ENCODE data around the gene THSD4.

The THSD4 gene

DNA sequence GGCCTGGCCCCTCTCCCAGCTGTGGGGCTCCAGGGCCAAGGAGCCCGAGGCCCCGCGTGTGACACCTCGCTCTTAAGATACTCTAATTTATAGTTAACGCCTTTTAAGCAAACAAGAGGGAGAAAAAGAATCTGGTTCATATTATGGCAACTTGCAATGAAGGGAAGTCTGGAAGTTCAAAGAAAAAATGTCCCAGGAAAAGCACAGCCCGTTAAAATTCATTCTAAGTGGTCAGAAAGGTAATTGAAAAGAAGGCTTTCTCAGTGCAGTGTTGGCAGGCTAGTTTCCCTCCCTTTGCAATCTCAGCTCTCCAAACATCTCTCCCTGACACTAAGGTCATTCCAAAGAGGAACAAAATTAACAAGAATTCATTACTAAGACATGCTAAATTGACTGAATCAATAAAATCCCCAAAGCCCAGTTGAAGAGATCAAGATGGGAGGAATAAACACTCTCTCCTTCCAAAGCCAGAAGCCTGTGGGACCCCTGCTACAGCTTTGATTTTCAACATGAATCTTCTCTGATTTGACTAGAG is 339.3 kb downstream of the THSD4 start:
- DNase-seq (ENCODE audit: low spot score), result no peak

- DNase-seq (ENCODE audit: low spot score), result no peak
Observed at GRCh38 chr15:71455107-71455506, 339.8 kb downstream of the THSD4 start.

GRCh38 chr15:71455878-71456277 is 340.6 kb downstream of the THSD4 start:
- no peak for DNase-seq (ENCODE audit: low spot score)

DNA sequence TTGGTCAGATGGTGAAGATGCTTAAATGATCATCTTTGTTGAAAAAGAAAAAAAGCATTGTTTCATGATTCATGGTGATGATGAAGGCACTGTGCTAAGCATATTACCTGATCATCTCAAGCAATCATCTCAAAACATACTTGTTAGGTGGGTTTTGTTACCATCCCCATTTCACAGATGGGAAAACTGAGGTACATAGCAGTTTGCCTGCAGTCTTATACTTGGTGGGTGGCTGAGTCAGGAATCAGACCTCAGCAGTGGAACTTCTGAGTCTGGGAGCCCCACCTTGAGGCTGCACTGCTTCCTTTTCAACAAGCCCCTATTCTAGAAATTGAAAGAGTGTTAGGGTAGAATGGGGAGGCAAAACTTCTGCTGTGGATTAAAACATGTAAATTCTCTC is 341.1 kb downstream of the THSD4 start:
- no peak for DNase-seq (ENCODE audit: low spot score)

GRCh38 chr15:71456811-71457210 is 341.5 kb downstream of the THSD4 start:
- no peak for DNase-seq (ENCODE audit: low spot score)

DNA sequence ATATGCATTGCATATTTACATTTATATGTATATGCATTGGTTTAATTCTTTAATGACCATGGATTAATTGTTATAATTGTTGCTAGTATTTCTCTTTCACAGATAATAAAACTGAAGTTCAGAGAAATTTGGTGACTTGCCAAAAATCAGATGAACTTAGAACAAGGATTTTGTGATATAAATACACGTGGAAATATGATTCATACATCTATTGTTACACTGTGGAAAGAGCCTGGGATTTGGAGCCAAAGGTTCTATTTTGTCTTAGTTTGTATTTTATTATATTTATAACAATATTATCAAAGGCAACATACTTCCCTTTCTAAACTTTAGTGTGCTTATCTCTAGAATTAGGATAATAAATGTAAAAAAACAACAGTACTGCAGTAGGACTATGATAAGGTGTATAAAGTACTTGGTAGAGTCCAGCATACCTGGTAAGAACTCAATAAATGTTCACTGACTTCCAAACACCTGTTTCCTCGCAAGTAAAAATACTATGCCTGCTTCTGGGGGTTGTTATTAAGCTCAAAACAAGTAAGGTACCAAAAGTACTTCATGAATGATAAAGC is 342.9 kb downstream of the THSD4 start:
- no peak for DNase-seq (ENCODE audit: low spot score)

DNA sequence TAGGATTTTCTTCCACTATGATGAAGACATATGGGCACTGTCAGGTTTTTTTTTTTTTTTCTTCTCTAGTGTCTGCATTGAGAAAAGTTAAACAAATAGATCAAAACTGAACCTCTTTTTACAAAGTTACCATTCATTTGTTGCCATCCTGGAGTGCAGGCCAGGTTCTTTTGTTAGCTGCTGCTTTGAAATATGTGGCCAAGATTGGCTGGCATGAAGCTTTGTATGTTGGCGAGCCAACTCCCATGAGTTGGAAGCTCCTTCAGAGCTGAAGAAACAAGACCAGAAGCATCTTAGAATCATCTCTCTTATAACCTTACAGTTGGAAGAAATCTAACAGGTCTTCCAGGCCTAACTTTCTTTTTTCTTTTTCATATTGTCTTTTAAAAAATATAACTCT is 346.5 kb downstream of the THSD4 start:
- no peak for DNase-seq (ENCODE audit: low spot score)

DNA sequence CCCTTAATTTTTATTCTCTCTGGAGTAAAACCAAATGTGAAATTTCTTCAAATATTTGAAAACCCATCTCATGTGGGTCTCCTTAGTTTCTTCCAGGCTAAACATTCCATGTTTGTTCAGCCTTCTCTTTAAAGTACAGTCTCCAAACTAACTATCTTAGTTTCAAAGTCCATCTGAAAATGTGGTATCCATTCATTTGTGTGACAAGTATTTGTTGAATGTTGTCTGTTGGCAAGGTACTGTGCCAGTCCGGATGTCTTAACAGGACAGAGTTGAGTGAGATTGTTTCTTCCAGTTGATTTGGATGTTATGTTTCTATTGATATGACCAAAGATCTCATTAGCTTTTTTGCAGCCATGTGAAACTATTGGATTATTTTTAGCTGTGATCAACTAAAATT is 347.4 kb downstream of the THSD4 start:
- no peak for DNase-seq (ENCODE audit: low spot score)

GRCh38 chr15:71463156-71463665 is 347.9 kb downstream of the THSD4 start:
- DNase-seq (ENCODE audit: low spot score), result no peak

- DNase-seq (ENCODE audit: low spot score), result no peak
Observed at GRCh38 chr15:71465131-71465955, 350.1 kb downstream of the THSD4 start.

GRCh38 chr15:71468715-71469114 is 353.4 kb downstream of the THSD4 start:
- no peak for DNase-seq (ENCODE audit: low spot score)

- no peak for DNase-seq (ENCODE audit: low spot score)
Observed at GRCh38 chr15:71469413-71469812, 354.1 kb downstream of the THSD4 start.

DNA sequence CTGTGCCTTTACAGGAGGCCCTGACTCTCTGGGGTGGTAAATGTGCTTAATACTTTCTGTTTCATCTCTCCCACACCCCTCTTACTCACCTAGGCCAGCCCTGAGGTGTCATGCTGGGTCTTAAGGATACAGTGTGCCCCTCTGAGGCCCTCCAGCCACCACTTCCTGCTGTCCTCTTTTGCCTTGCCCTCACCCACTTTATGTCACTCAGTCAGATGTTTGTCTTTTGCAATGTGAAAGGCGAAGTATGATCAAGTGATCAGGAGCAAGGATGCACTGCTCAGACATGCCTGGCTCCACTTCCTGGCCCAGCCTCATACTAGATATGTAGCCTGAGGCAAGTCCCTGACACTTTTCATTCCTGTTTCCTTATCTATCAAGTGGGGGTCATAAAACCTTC is 356.1 kb downstream of the THSD4 start:
- DNase-seq (ENCODE audit: low spot score), result no peak

GRCh38 chr15:71472566-71472965 is 357.3 kb downstream of the THSD4 start:
- no peak for DNase-seq (ENCODE audit: low spot score)

DNA sequence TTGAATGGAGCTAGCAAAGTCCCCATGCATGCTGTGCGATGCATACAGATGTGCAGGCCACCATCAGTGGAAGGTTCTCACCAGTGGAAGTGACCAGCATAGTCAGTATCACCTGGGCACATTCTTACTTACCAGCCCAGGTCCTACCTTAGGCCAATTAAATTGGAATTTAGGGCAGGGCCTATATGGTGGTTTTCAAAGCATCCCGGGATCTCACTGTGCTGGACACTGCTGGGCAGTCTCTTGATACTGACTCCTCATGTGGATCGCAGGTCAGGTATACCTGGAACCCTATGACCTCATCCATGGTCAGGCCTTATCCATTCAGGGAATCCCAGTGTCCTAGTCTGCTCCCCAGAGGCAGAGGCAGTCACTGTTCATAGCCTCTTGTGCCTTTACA is 358.5 kb downstream of the THSD4 start:
- DNase-seq (ENCODE audit: low spot score), result no peak

- no peak for DNase-seq (ENCODE audit: low spot score)
Observed at GRCh38 chr15:71476823-71477222, 361.6 kb downstream of the THSD4 start.

DNA sequence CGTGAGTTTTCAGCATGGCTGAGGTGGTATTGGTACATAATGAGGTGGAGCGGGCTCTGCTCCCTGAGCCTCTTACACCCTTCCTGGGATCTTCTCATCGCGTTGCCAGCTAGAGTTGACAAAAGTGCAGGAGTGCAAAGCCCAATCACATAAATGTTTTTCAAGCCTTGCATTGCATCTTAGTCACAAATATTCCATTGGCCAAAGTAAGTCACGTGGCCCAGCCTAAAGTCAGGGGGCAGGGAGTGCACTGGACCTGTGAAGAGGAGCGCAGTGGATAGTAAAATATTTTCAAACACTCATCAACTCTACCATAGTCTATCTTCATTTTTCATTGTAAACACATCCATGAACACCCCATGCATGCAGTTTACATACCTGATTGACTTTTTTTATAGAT is 365.3 kb downstream of the THSD4 start:
- no peak for DNase-seq (ENCODE audit: low spot score)

DNA sequence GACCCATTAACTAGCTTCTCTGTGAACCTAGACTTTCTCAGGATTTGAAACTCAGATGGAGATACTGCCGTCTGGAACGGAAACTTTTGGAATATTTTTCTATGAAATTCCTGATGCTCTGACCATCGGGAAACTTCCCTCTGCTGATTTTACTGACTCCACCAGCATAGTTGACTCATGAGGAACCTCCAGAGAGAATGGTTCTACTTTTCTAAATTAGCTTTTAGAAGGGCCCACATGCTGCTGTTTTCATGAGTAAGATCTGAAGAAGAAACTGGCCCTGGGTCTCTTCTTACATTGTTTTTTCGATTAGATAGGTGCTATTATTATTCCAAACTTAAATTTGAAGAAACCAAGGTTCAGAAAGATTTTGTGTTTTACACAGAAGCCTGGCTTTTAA is 368.8 kb downstream of the THSD4 start:
- DNase-seq (ENCODE audit: low spot score), result no peak

DNA sequence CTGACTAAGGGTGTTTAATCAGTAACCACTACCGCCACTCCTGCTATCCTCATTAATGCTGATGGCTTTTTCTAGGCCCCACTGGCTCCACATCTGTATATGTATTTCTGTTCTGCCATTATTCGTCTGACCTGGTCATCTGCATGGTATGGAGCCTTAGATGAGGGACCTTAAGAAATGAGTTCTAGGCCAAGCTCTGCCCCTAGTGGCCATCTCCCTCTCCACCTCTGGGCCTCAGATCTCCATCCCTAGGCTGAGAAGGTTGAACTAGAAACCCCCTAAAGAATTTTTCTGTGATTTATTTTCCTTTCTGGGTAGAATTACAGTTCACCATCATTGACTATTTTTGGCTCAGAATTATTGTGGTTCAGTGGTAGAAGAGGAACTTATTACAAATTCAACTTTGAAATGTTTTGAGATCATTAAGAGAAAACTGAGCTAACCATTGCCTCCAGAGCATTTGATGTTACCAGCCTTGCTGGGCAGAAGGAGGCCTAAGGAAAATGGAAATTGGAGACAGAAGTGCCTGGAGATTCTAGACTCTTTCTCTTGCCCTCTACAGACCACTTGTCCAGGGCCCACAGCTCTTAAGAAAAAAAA is 369.9 kb downstream of the THSD4 start:
- no peak for DNase-seq (ENCODE audit: low spot score)

DNA sequence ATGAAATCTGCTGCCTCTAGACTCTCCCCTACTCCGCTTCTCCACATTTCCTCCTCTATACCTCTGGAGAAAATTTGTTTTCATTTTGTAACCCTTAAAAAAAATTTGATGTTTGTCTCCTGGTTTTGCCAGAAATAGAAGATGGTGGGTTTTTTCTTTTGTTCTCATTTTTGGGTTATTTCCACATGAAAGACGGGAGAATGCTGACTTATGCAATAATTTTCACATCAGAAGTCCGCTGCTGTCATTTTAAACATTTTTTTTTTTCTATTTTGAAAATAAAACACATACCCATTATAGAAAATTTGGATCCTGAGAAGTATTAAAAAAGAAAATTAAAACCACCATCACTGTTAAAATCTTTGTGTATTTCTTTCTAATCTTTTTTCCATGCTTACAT is 374.3 kb downstream of the THSD4 start:
- no peak for DNase-seq (ENCODE audit: low spot score)

DNA sequence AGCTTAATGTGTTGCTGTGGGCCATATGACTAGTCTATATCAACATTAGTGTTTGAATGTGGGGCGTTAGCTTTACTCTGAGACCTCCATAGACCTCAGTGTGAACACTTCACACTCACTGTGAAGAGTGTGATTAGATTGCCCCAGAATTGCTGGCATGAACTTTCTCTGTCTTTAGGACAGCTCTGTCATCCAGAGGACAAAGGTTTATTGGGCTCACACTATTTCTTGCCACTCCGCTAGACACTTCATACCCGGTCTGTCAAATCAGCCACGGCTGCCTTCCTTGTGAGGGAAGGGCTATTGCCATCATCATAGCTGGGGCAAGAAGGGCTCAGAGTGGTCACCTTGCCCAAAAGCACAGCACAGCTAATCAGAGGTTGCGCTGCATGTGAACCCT is 378.3 kb downstream of the THSD4 start:
- no peak for DNase-seq (ENCODE audit: low spot score)

DNA sequence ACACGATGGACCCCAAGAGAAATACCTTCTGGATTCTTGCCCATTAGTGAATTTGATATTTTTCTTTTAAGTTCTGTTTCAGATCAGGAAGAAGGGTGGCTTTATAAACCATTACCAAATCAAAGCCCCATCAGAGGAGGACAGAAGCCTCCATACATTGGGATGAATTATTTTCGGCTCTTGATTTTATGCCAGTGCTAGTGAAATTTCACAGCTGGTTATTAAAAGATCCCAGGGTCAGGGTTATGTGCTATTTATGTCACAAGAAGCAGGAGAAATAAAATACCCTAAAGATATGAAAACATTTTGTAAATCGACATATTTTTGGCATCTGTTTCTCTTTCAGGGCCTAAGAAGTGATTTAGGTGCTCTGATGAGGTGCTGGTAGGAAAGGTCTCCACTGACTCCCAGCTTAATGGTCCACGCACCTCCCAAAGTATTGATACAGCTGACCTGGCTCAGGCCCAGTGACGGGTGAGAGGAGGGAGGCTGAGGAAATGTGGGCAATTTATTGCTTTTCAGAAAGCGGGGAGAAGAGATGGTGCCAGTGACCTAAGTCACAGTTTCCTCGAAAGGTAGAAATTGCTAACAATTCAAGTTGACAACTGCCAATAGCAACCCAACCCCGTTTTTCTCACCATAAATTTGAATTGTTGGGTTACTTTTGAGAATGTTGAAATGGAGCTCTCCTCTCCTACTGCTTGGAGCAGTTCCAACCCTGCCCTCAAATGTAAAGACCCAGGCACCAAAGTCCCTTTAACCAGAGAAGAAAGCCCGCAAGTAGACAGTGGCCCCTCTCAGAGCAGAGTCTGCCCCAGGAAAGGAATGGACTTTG is 379.5 kb downstream of the THSD4 start:
- no peak for DNase-seq (ENCODE audit: low spot score)
